ENCODE results near the gene PPP1R26. TPM values are rescaled to one million over a fixed set of nuclear protein-coding genes. Genes with fewer than 3 reads are reported as not detected.
A peak's percentile ranks its signal among the peaks of the same experiment; 100 is the strongest.

The PPP1R26 gene
- total RNA-seq, 1 experiment from 2014 or later = 32.0 TPM

DNA sequence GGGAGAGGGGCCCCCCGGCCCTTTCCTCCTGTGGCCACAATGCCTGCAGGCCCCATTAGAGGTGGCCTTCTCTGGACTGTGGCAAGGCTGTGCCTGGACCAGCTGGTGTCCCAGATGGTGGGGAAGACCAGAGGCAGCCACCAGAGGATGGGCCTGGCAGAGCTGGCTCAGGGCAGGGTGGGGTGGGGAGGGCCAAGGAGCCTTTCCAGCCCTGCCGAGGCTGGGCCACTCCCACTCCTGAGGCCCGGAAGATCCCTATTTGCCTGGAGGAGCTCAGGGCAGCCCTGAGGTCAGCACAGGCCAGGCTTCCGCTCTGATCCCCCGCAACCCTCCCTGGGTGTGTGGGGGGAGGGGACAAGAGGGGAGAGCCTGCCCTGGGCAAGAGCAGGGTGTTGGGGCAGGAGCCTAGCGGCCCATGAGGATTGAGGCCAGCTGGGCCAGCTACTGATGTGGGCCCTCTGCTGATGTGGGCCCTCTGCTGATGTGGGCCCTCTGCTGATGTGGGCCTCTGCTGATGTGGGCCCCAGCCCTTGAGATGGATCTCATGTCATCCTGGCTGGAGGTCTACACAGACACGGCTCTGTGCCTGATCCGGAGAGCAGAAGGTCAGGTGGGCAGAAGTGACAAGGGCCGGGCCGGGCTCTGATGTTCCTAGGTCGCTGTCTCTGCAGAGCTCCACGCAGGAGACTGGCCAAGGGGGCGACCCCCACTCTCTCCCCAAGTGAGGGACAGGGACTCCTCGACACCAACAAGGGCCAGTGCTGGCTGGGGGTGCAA is 26.9 kb downstream of the PPP1R26 start:
- BruUV-seq (replicated peaks) = no TSS peak
- no peak overlapping the region for H3K9ac ChIP-seq (ENCODE audit: low read length)
- intact Hi-C loops (cut with micrococcal nuclease) = no loop called here
- no peak overlapping the region for H3K27ac ChIP-seq (ENCODE audit: low read depth, low read length)
- no peaks in the 10 kb centered on the region; a peak in 1 of 4 replicates for H3K9me3 ChIP-seq (ENCODE audit: control insufficient read depth in 1 of 2, insufficient read depth in 1 of 2, low read depth in 1 of 2, low read length in 2 of 2)
- peaks cover 4% of the 10 kb centered on the region; the same call in 1 of the 2 replicates for H4K20me1 ChIP-seq (ENCODE audit: insufficient read depth)
- no peak overlapping the region for H3K4me2 ChIP-seq (ENCODE audit: low read length)
- peak; percentile 16; the same call in 1 of the 2 replicates for ATAC-seq
- H3K4me3 ChIP-seq (replicated peaks in 1 of 2; ENCODE audit: low read depth in 1 of 2, low read length in 2 of 2) = no peak overlapping the region
- RAD21 ChIA-PET (ENCODE audit: low non-redundant PET in 1 of 2, low total read pairs in 2 of 2, uncharacterized antibody in 2 of 2, unreplicated experiment in 2 of 2) = no interaction called here
- H3K79me2 ChIP-seq (ENCODE audit: insufficient read depth, low read length) = peaks cover 30% of the 10 kb centered on the region
- CTCF ChIA-PET = no interaction called here
- no peaks in the 10 kb centered on the region for H3K9me2 ChIP-seq (ENCODE audit: insufficient read depth)
- POLR2A ChIA-PET = no interaction called here
- H3K36me3 ChIP-seq (ENCODE audit: control insufficient read depth in 1 of 2, insufficient read depth in 2 of 2, low read length in 2 of 2) = peaks cover 11 to 37% of the 10 kb centered on the region in 2 experiments
- H2AFZ ChIP-seq (ENCODE audit: low read depth, low read length, poor library complexity, severe bottlenecking) = no peak overlapping the region
- no peaks in the 10 kb centered on the region for H3K27me3 ChIP-seq (ENCODE audit: insufficient read depth, low read length)
- TF ChIP-seq SRF (IDR thresholded peaks at IDR 0.05; ENCODE audit: low read depth) (no peak), POLR2A (IDR thresholded peaks at IDR 0.05; ENCODE audit: borderline replicate concordance, extremely low read depth, insufficient read depth, insufficient read length) (no peak), MAX (IDR thresholded peaks at IDR 0.05) (no peak), ELF1 (IDR thresholded peaks at IDR 0.05; ENCODE audit: borderline replicate concordance, low read depth) (no peak)
- TF ChIP-seq, protein P1, sequence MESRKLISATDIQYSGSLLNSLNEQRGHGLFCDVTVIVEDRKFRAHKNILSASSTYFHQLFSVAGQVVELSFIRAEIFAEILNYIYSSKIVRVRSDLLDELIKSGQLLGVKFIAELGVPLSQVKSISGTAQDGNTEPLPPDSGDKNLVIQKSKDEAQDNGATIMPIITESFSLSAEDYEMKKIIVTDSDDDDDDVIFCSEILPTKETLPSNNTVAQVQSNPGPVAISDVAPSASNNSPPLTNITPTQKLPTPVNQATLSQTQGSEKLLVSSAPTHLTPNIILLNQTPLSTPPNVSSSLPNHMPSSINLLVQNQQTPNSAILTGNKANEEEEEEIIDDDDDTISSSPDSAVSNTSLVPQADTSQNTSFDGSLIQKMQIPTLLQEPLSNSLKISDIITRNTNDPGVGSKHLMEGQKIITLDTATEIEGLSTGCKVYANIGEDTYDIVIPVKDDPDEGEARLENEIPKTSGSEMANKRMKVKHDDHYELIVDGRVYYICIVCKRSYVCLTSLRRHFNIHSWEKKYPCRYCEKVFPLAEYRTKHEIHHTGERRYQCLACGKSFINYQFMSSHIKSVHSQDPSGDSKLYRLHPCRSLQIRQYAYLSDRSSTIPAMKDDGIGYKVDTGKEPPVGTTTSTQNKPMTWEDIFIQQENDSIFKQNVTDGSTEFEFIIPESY (IDR thresholded peaks at IDR 0.05; ENCODE audit: extremely low read depth, insufficient replicate concordance, low read length) = no peak
- H3K4me1 ChIP-seq (ENCODE audit: control insufficient read depth in 1 of 2, insufficient read depth in 2 of 2, low read length in 2 of 2) = peaks cover 8 to 22% of the 10 kb centered on the region in 2 experiments; a peak in 3 of 4 replicates
- DNase-seq (ENCODE audit: low read depth, low spot score) = no peak

All from HCT116 (cell line).